Astrocyte (in vitro differentiated cells and primary cell): ENCODE data around the gene SNAPC4.

ENCODE experiments used
- EZH2 ChIP-seq: IDR thresholded peaks from 2 replicates; pipeline ENCODE4 v1.6.1; 2012; ENCODE audit warnings: mild to moderate bottlenecking, low read length, inconsistent platforms; ENCODE audit not compliant: insufficient read depth
- TF ChIP-seq, protein P1 (sequence below): IDR thresholded peaks from 2 replicates; pipeline ENCODE4 v1.5.1; 2011; ENCODE audit warnings: low read depth, mild to moderate bottlenecking, inconsistent platforms, low read length, moderate library complexity; ENCODE audit not compliant: insufficient read depth

DNA sequence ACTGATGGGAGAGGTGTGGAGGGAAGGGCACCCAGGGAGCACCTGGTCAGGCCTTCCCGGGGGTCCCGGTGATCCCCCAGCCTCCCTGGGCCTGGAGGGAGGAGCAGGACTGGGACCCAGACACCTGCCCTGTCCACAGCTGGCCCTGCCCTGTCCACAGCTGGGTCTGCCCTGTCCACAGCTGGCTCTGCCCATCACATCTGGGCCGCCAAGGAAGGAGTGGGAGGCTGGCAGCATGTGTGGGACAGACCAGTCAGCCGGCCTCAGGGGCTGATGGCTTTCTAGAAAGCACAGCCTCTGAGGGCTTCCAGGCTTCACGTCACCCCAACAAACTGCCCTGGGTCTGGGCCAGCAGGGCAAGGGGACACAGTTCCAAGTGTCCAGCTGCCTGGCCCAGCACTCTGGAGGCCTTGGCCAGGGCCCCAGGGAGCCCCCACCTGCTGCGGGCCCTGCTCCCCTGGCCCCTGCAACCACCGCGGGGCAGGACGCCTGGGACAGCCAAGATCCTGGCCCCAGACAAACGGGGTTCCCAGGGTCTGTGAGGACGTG lies 48.6 kb downstream of the SNAPC4 start:
- TF ChIP-seq, protein P1, sequence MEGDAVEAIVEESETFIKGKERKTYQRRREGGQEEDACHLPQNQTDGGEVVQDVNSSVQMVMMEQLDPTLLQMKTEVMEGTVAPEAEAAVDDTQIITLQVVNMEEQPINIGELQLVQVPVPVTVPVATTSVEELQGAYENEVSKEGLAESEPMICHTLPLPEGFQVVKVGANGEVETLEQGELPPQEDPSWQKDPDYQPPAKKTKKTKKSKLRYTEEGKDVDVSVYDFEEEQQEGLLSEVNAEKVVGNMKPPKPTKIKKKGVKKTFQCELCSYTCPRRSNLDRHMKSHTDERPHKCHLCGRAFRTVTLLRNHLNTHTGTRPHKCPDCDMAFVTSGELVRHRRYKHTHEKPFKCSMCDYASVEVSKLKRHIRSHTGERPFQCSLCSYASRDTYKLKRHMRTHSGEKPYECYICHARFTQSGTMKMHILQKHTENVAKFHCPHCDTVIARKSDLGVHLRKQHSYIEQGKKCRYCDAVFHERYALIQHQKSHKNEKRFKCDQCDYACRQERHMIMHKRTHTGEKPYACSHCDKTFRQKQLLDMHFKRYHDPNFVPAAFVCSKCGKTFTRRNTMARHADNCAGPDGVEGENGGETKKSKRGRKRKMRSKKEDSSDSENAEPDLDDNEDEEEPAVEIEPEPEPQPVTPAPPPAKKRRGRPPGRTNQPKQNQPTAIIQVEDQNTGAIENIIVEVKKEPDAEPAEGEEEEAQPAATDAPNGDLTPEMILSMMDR, result no peak
- no peak for TF ChIP-seq EZH2
